Measurements from ENCODE around the gene ATF2. TPM values are rescaled to one million over a fixed set of nuclear protein-coding genes. Genes with fewer than 3 reads are reported as not detected.

ATF2 gene
- total and polyA plus RNA-seq, 9 of the 15 experiments (the other 6 are each of a cell fraction or from before 2014, with no cell fraction given) = 24.2 to 111 (median 45.9) TPM

GRCh38 chr2:175181104-175181876, 13.3 kb upstream of the ATF2 start, which contains the start of gene ATP5MC3 (continued):
- TF ChIP-seq SNAPC5 (CRISPR knock-in tag; IDR thresholded peaks at IDR 0.05) = no peak
- 0 out of 2 replicates have a peak, but pooled peaks have one; percentile 56 for TF ChIP-seq CBFB (CRISPR knock-in tag; IDR thresholded peaks at IDR 0.05)
- peak; percentile 98 for TF ChIP-seq TAF1 (IDR thresholded peaks at IDR 0.05; ENCODE audit: control insufficient read depth, extremely low read depth, insufficient read depth, low read length, severe bottlenecking)
- no peak; the same call in 1 of the 2 replicates for TF ChIP-seq ZNF583 (CRISPR knock-in tag; IDR thresholded peaks at IDR 0.05)
- TF ChIP-seq ID3 (CRISPR knock-in tag; IDR thresholded peaks at IDR 0.05) = no peak
- TF ChIP-seq ID3 (tag; IDR thresholded peaks at IDR 0.05) = no peak
- TF ChIP-seq ELF4 (CRISPR knock-in tag; IDR thresholded peaks at IDR 0.05) = peak; percentile 6; the same call in 1 of the 2 replicates
- no peak for TF ChIP-seq MITF (IDR thresholded peaks at IDR 0.05)
- TF ChIP-seq ZKSCAN3 (CRISPR knock-in tag; IDR thresholded peaks at IDR 0.05) = no peak
- TF ChIP-seq NR1H2 (CRISPR knock-in tag; IDR thresholded peaks at IDR 0.05) = peak; percentile 48; the same call in 1 of the 2 replicates
- TF ChIP-seq ELF2 (CRISPR knock-in tag; IDR thresholded peaks at IDR 0.05) = peak; percentile 80
- TF ChIP-seq CBFA2T2 (conservative IDR thresholded peaks at IDR 0.05) = 0 out of 2 replicates have a peak, but pooled peaks have one; percentile 3
- no peak for TF ChIP-seq SRSF1 (IDR thresholded peaks at IDR 0.05; ENCODE audit: low read depth, low read length)
- TF ChIP-seq SAFB2 (IDR thresholded peaks at IDR 0.05; ENCODE audit: borderline replicate concordance, low read depth, low read length, severe bottlenecking) = no peak
- peak; percentile 85 for TF ChIP-seq TOE1 (IDR thresholded peaks at IDR 0.05; ENCODE audit: borderline replicate concordance)
- peak; percentile 89; the same call in 1 of the 2 replicates for TF ChIP-seq TOE1 (CRISPR knock-in tag; IDR thresholded peaks at IDR 0.05; ENCODE audit: borderline replicate concordance, low read depth)
- TF ChIP-seq TRIM25 (IDR thresholded peaks at IDR 0.05; ENCODE audit: borderline replicate concordance) = peak; percentile 81; the same call in 1 of the 2 replicates
- no peak for TF ChIP-seq ELK1 (CRISPR knock-in tag; IDR thresholded peaks at IDR 0.05)
- TF ChIP-seq MAFG (tag; conservative IDR thresholded peaks at IDR 0.05) = no peak
